GM23248 (cell line): ENCODE measurements around the gene NSD1. TPM values are rescaled to one million over a fixed set of nuclear protein-coding genes. Genes with fewer than 3 reads are reported as not detected.

Source experiments
- DNase-seq: peaks from one replicate; pipeline ENCODE4 v3.0.0-alpha.2; 2015
- H2AFZ ChIP-seq: fragments of 200-600 bp; sonication (generic); 2 replicates; pipeline ENCODE4 v1.6.1; 2016; ENCODE audit warnings: antibody characterized with exemption
- H3F3A ChIP-seq: fragments of 200-600 bp; sonication (generic); 2 replicates; pipeline ENCODE4 v1.6.1; 2016; ENCODE audit warnings: mild to moderate bottlenecking, antibody characterized with exemption, mixed run types; ENCODE audit not compliant: insufficient read depth
- H3K27ac ChIP-seq: fragments of 200-600 bp; sonication (generic); 2 replicates; pipeline ENCODE4 v1.5.1; 2016; ENCODE audit warnings: mild to moderate bottlenecking
- H3K27me3 ChIP-seq: fragments of 200-600 bp; sonication (generic); replicated peaks from 2 replicates; pipeline ENCODE4 v1.6.1; 2016; ENCODE audit warnings: mild to moderate bottlenecking; ENCODE audit not compliant: insufficient read depth
- H3K36me3 ChIP-seq: fragments of 200-600 bp; sonication (generic); 2 replicates; pipeline ENCODE4 v1.6.1; 2016; ENCODE audit warnings: low read depth, mild to moderate bottlenecking
- H3K4me1 ChIP-seq: fragments of 200-600 bp; sonication (generic); 2 replicates; pipeline ENCODE4 v1.6.1; 2016; ENCODE audit warnings: mild to moderate bottlenecking; ENCODE audit not compliant: insufficient read depth
- H3K4me2 ChIP-seq: fragments of 200-600 bp; sonication (generic); one replicate; pipeline ENCODE4 v1.6.1; 2016; ENCODE audit warnings: mild to moderate bottlenecking; ENCODE audit not compliant: unreplicated experiment
- H3K4me3 ChIP-seq: fragments of 200-600 bp; sonication (generic); 2 replicates; pipeline ENCODE4 v1.5.1; 2016; ENCODE audit warnings: mild to moderate bottlenecking
- H3K79me2 ChIP-seq: fragments of 200-600 bp; sonication (generic); 2 replicates; pipeline ENCODE4 v1.6.1; 2016; ENCODE audit warnings: mild to moderate bottlenecking; ENCODE audit not compliant: insufficient read depth
- H3K9ac ChIP-seq: fragments of 200-600 bp; sonication (generic); 2 replicates; pipeline ENCODE4 v1.6.1; 2016; ENCODE audit warnings: mild to moderate bottlenecking
- H3K9me2 ChIP-seq: fragments of 200-600 bp; sonication (generic); 2 replicates; pipeline ENCODE4 v1.6.1; 2016; ENCODE audit warnings: mixed run types, mild to moderate bottlenecking, moderate library complexity; ENCODE audit not compliant: insufficient read depth
- H3K9me3 ChIP-seq: fragments of 200-600 bp; sonication (generic); one replicate; pipeline ENCODE4 v1.6.1; 2017; ENCODE audit warnings: low read depth
- H4K20me1 ChIP-seq: fragments of 200-600 bp; sonication (generic); 2 replicates; pipeline ENCODE4 v1.6.0; 2016; ENCODE audit not compliant: insufficient read depth
- EZH2 ChIP-seq: fragments of 200-600 bp; sonication (generic); IDR thresholded peaks from 2 replicates; pipeline ENCODE4 v1.6.1; 2018; ENCODE audit warnings: antibody characterized with exemption, mild to moderate bottlenecking; ENCODE audit not compliant: insufficient read depth, poor library complexity, severe bottlenecking
- EZH2phosphoT487 ChIP-seq: fragments of 200-600 bp; sonication (generic); IDR thresholded peaks from 2 replicates; pipeline ENCODE4 v1.6.1; 2018; ENCODE audit warnings: antibody characterized with exemption, moderate library complexity, mild to moderate bottlenecking, low read depth; ENCODE audit not compliant: insufficient read depth
- WGBS, 2 experiments: methylation state at CpG; one replicate each; pipeline ENCODE4 v1.1.6; 2015 to 2017; ENCODE audit warnings: low lambda C conversion rate in 2 of 2, low coverage in 1 of 2; ENCODE audit errors: missing lambda C conversion rate in 2 of 2; 5-methylcytosine and 5-hydroxymethylcytosine counted together
- in situ Hi-C: fragments of 300-500 bp; cut with MboI; formaldehyde crosslinking; loops from 2 replicates; pipeline ENCODE4 v1.15.0; 2020
- polyA plus RNA-seq: library from polyadenylated mRNA; unstranded; fragments of >200 nt; fragmentation: Nextera tagmentation; extraction: Ambion mirVana; gene quantifications from 2 replicates; pipeline ENCODE4 v1.2.1, GENCODE V29; 2016
- total RNA-seq: library from RNA; depleted of rRNA; stranded (reverse); fragments of >200 nt; shearing (Covaris generic); gene quantifications from 2 replicates; pipeline ENCODE4 v1.2.3, GENCODE V29; 2014

NSD1 gene
- total and polyA plus RNA-seq, 2 experiments from 2014 or later, result 25.9 to 31.9 TPM

DNA sequence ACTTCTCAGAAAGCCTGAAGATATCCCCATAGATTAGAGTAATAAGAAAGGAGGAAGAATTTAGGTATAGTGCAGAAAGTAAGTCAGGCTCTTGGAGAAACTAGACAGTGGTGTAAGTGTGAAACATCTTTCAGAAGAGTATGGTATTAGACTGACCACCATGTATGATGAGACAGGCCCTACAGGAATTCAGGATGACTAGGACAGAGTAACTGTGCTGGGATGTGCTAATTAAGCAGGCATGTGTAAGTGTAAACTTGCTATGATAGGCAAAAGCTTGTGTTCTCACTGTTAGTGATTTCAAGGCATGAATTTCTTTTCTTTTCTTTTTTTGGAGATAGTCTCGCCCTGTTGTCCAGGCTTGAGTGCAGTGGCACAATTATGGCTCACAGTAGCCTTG, 99.2 kb downstream of the NSD1 start:
- H3K4me2 ChIP-seq, result peak overlapping the region; percentile 45
- H2AFZ ChIP-seq, result no peak overlapping the region
- H3F3A ChIP-seq, result peaks cover 30% of the 10 kb centered on the region
- 50 to 65% methylated on average over 1 of the region's 1 CpG for WGBS, 2 experiments
- TF ChIP-seq EZH2phosphoT487 (no peak), EZH2 (no peak)
- H3K79me2 ChIP-seq, result peaks cover 74% of the 10 kb centered on the region
- H3K36me3 ChIP-seq, result peaks cover 22% of the 10 kb centered on the region
- H4K20me1 ChIP-seq, result no peaks in the 10 kb centered on the region; the same call in 1 of the 2 replicates
- H3K9ac ChIP-seq, result peak overlapping the region; percentile 59
- no peaks in the 10 kb centered on the region for H3K9me2 ChIP-seq
- H3K4me1 ChIP-seq, result peaks cover 37% of the 10 kb centered on the region
- in situ Hi-C loops, result no loop called here
- peak; percentile 87 for DNase-seq
- peak overlapping the region; percentile 20; the same call in 1 of the 2 replicates for H3K4me3 ChIP-seq
- peak overlapping the region; percentile 89 for H3K27ac ChIP-seq
- H3K27me3 ChIP-seq, result no peaks in the 10 kb centered on the region
- H3K9me3 ChIP-seq, result no peaks in the 10 kb centered on the region

DNA sequence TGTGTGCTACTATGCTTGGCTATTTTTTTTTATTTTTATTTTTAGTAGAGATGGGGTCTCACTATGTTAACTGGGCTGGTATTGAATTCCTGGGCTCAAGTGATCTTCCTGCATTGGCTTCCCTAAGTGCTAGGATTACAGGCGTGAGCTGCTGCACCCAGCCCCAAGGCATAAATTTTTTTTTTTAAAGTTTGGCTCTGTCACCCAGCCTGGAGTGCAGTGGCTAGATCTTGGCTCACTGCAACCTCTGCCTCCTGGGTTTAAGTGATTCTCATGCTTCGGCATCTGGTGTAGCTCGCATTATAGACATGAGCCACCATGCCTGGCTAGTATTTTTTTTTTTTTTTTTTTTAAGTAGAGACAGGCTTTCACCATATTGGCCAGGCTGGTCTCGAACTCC, 99.6 kb downstream of the NSD1 start:
- no peaks in the 10 kb centered on the region; the same call in 1 of the 2 replicates for H4K20me1 ChIP-seq
- peaks cover 69% of the 10 kb centered on the region for H3K79me2 ChIP-seq
- H3K9me2 ChIP-seq, result no peaks in the 10 kb centered on the region
- H3K4me3 ChIP-seq, result peak overlapping the region; percentile 20; the same call in 1 of the 2 replicates
- peak overlapping the region; percentile 89 for H3K27ac ChIP-seq
- peaks cover 30% of the 10 kb centered on the region for H3F3A ChIP-seq
- H3K27me3 ChIP-seq, result no peaks in the 10 kb centered on the region
- TF ChIP-seq EZH2phosphoT487 (no peak), EZH2 (no peak)
- H3K9me3 ChIP-seq, result no peaks in the 10 kb centered on the region
- in situ Hi-C loops, result no loop called here
- no peak overlapping the region for H2AFZ ChIP-seq
- H3K4me2 ChIP-seq, result peak overlapping the region; percentile 45
- peak overlapping the region; percentile 59 for H3K9ac ChIP-seq
- peak; percentile 77 for DNase-seq
- WGBS, 2 experiments, result 31 to 48% methylated on average over 4 of the region's 4 CpGs
- H3K36me3 ChIP-seq, result peaks cover 26% of the 10 kb centered on the region
- peaks cover 37% of the 10 kb centered on the region for H3K4me1 ChIP-seq

DNA sequence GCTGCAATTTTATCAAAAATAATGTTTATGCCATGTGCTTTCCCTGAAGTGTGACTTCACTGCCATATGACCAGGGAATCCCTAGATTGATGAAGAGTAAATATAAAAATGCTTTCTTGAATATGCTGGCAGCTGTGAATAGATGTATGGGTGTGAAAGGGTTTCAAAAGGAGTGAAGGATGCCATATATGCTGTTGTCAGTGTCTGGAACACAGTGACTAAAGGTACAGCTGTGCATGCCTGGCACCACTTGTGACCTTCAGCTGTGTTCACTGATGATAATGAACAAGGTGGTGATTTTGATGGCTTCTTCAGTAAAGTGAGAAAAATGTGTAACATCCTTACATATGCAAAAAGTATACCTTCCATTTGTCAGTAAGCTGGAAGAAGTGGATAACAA, 100.2 kb downstream of the NSD1 start:
- no peaks in the 10 kb centered on the region for H3K27me3 ChIP-seq
- DNase-seq, result no peak
- peaks cover 37% of the 10 kb centered on the region for H3K4me1 ChIP-seq
- peaks cover 30% of the 10 kb centered on the region for H3F3A ChIP-seq
- peaks cover 67% of the 10 kb centered on the region for H3K79me2 ChIP-seq
- TF ChIP-seq EZH2, result no peak
- TF ChIP-seq EZH2phosphoT487, result no peak
- peaks cover 32% of the 10 kb centered on the region for H3K36me3 ChIP-seq
- in situ Hi-C loops, result no loop called here
- no peak overlapping the region for H2AFZ ChIP-seq
- no peak overlapping the region for H3K4me3 ChIP-seq
- H4K20me1 ChIP-seq, result no peaks in the 10 kb centered on the region; the same call in 1 of the 2 replicates
- peak overlapping the region; percentile 89 for H3K27ac ChIP-seq
- H3K9ac ChIP-seq, result peak overlapping the region; percentile 59; the same call in 1 of the 2 replicates
- no peaks in the 10 kb centered on the region for H3K9me2 ChIP-seq
- peak overlapping the region; percentile 45 for H3K4me2 ChIP-seq
- no peaks in the 10 kb centered on the region for H3K9me3 ChIP-seq

DNA sequence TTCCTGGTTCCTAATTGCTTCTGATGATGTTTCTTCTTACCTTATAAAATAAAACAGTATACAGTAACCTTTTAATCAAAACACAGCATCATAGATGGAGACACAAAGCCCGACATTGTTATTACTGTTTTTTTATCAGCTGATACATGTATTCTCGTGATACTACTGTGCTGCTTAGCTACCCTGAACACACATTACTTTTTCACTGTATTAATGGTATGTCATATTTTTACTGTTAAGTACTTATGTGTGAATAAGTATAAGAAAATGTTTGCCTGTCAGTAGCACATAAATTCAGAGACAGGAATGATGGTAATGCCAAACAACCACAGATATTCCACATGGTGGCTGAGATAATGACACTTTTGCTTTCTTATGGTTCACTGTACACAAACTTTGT, 101.3 kb downstream of the NSD1 start:
- 87 to 93% methylated on average over 2 of the region's 2 CpGs for WGBS, 2 experiments
- Histone ChIP-seq H3F3A (peaks cover 30% of the 10 kb centered on the region), H3K4me1 (peaks cover 37% of the 10 kb centered on the region), H4K20me1 (no peaks in the 10 kb centered on the region), H3K4me3 (no peak overlapping the region), H3K79me2 (peaks cover 66% of the 10 kb centered on the region), H3K27me3 (no peaks in the 10 kb centered on the region), H3K36me3 (peaks cover 40% of the 10 kb centered on the region), H3K4me2 (no peak overlapping the region), H3K27ac (peak overlapping the region; percentile 89; the same call in 1 of the 2 replicates), H3K9ac (0 out of 2 replicates have a peak overlapping the region, but pooled peaks have one; percentile 0), H3K9me2 (no peaks in the 10 kb centered on the region), H3K9me3 (no peaks in the 10 kb centered on the region), H2AFZ (no peak overlapping the region)
- no peak for TF ChIP-seq EZH2phosphoT487
- TF ChIP-seq EZH2, result no peak
- in situ Hi-C loops, result no loop called here
- DNase-seq, result peak; percentile 51

DNA sequence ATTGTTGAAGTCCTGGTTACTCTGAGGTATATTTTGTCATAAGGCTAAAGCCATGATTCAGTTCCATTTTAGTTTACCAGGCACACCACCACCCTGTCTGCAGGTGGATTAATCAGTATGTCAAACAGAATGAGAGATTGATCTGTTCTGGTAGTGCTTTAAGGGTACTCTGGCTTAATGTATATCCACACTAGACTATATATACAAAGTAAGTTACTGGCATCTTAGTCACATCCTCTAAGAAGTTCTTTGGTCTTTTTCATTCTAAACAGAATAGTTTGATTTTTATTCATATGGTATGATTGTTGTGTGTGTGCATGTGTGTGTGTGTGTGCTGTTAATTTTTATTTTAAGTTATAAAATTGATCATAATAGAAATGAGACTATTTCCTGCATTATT, 108.2 kb downstream of the NSD1 start:
- Histone ChIP-seq H3K36me3 (peaks cover 32% of the 10 kb centered on the region), H3K9ac (no peak overlapping the region), H3K9me2 (no peaks in the 10 kb centered on the region)

More for the DNA sequence above, 108.2 kb downstream of the NSD1 start:
- H3K27ac ChIP-seq, result no peak overlapping the region
- no peaks in the 10 kb centered on the region for H3K27me3 ChIP-seq
- peaks cover 26% of the 10 kb centered on the region for H3K79me2 ChIP-seq
- H3K4me3 ChIP-seq, result no peak overlapping the region
- in situ Hi-C loops, result no loop called here
- TF ChIP-seq EZH2 (no peak), EZH2phosphoT487 (no peak)
- no peaks in the 10 kb centered on the region for H3K9me3 ChIP-seq
- DNase-seq, result no peak
- no peaks in the 10 kb centered on the region for H4K20me1 ChIP-seq
- no peak overlapping the region for H2AFZ ChIP-seq
- H3F3A ChIP-seq, result no peaks in the 10 kb centered on the region
- H3K4me1 ChIP-seq, result peaks cover 4% of the 10 kb centered on the region; the same call in 1 of the 2 replicates
- no peak overlapping the region for H3K4me2 ChIP-seq
